ENCODE results near the gene COX10. TPM values are rescaled to one million over a fixed set of nuclear protein-coding genes. Genes with fewer than 3 reads are reported as not detected.

COX10 gene
- total RNA-seq, 1 donor from 2014 or later = 20.8 TPM

GRCh38 chr17:14209215-14209614 lies 139.9 kb downstream of the COX10 start:
- ChIA-PET POLR2A (no interaction called here), CTCF (no interaction called here)
- H3K4me3 Mint-ChIP-seq = no peak overlapping the region
- peaks cover 68% of the 10 kb centered on the region for H3K36me3 Mint-ChIP-seq (ENCODE audit: low read depth)
- ATAC-seq (ENCODE audit: low read depth) (no peak), DNase-seq (no peak)
- TF ChIP-seq, protein P1, sequence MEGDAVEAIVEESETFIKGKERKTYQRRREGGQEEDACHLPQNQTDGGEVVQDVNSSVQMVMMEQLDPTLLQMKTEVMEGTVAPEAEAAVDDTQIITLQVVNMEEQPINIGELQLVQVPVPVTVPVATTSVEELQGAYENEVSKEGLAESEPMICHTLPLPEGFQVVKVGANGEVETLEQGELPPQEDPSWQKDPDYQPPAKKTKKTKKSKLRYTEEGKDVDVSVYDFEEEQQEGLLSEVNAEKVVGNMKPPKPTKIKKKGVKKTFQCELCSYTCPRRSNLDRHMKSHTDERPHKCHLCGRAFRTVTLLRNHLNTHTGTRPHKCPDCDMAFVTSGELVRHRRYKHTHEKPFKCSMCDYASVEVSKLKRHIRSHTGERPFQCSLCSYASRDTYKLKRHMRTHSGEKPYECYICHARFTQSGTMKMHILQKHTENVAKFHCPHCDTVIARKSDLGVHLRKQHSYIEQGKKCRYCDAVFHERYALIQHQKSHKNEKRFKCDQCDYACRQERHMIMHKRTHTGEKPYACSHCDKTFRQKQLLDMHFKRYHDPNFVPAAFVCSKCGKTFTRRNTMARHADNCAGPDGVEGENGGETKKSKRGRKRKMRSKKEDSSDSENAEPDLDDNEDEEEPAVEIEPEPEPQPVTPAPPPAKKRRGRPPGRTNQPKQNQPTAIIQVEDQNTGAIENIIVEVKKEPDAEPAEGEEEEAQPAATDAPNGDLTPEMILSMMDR (IDR thresholded peaks at IDR 0.05) = no peak
- H3K27ac Mint-ChIP-seq = no peak overlapping the region
- intact Hi-C loops (cut with micrococcal nuclease) = no loop called here
- H3K4me1 Mint-ChIP-seq = no peaks in the 10 kb centered on the region
- H3K27me3 Mint-ChIP-seq = no peaks in the 10 kb centered on the region
- H3K9me3 Mint-ChIP-seq = peaks cover 13% of the 10 kb centered on the region

GRCh38 chr17:14211246-14211645 lies 141.9 kb downstream of the COX10 start:
- CTCF ChIA-PET = interaction anchor here (1.5 kb wide), 1 partner anchor 715 kb away, joined by 8 read pairs; no protein-coding TSS in a partner anchor

GRCh38 chr17:14211801-14212200 lies 142.5 kb downstream of the COX10 start:
- Mint-ChIP-seq H3K4me3 (no peak overlapping the region), H3K4me1 (no peaks in the 10 kb centered on the region), H3K27me3 (no peaks in the 10 kb centered on the region), H3K36me3 (ENCODE audit: low read depth) (peaks cover 47% of the 10 kb centered on the region), H3K9me3 (peaks cover 13% of the 10 kb centered on the region), H3K27ac (no peak overlapping the region)
- intact Hi-C loops (cut with micrococcal nuclease) = loop anchor here (1.0 to 10.0 kb wide), 4 partner anchors 90 to 714 kb away; partner anchors contain the start of gene HS3ST3B1
- ChIA-PET CTCF (interaction anchor here (1.5 kb wide), 1 partner anchor 714 kb away, joined by 8 read pairs; no protein-coding TSS in a partner anchor), POLR2A (no interaction called here)
- ATAC-seq (ENCODE audit: low read depth) (no peak), DNase-seq (peak; percentile 21)
- TF ChIP-seq, protein P1 (IDR thresholded peaks at IDR 0.05) = no peak

More at GRCh38 chr17:14211246-14211645, 141.9 kb downstream of the COX10 start:
- Mint-ChIP-seq H3K4me3 (no peak overlapping the region), H3K9me3 (peaks cover 13% of the 10 kb centered on the region), H3K36me3 (ENCODE audit: low read depth) (peaks cover 52% of the 10 kb centered on the region), H3K4me1 (no peaks in the 10 kb centered on the region), H3K27me3 (no peaks in the 10 kb centered on the region), H3K27ac (no peak overlapping the region)
- POLR2A ChIA-PET = no interaction called here
- intact Hi-C loops (cut with micrococcal nuclease) = loop anchor here (1.0 to 10.0 kb wide), 4 partner anchors 91 to 715 kb away; partner anchors contain the start of gene HS3ST3B1
- no peak for ATAC-seq (ENCODE audit: low read depth)
- TF ChIP-seq, protein P1 (IDR thresholded peaks at IDR 0.05) = no peak
- DNase-seq = no peak

GRCh38 chr17:14212401-14212800 lies 143.1 kb downstream of the COX10 start:
- Mint-ChIP-seq H3K27me3 (no peaks in the 10 kb centered on the region), H3K36me3 (ENCODE audit: low read depth) (peaks cover 41% of the 10 kb centered on the region), H3K27ac (no peak overlapping the region), H3K9me3 (peaks cover 13% of the 10 kb centered on the region), H3K4me3 (no peak overlapping the region), H3K4me1 (no peaks in the 10 kb centered on the region)
- POLR2A ChIA-PET = no interaction called here
- intact Hi-C loops (cut with micrococcal nuclease) = loop anchor here (5.0 to 10.0 kb wide), 3 partner anchors 90 to 618 kb away; partner anchors contain the start of gene HS3ST3B1
- DNase-seq (no peak), ATAC-seq (ENCODE audit: low read depth) (no peak)
- TF ChIP-seq, protein P1 (IDR thresholded peaks at IDR 0.05) = no peak
- CTCF ChIA-PET = interaction anchor here (1.5 kb wide), 1 partner anchor 714 kb away, joined by 8 read pairs; no protein-coding TSS in a partner anchor

DNA sequence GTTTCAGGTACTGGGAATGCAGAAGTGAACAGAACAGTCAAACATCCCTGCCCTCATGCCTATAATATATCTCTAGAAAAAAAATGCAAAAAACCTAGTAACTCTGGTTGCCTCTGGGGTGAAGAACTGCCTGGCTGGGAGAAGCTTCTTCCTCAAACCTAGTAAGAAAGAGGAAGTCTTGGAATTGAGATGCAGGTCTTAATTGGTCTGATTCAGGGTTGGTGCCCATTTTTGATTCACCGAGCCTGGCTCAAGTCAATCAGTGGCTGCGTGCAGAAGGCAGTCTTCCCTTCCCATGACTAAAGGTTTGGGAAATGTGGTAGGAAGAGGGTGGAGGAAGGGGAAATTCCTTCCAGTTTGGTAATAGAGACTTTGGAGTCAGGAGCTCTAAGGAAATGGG lies 145.0 kb downstream of the COX10 start:
- no peaks in the 10 kb centered on the region for H3K4me1 Mint-ChIP-seq
- ATAC-seq (ENCODE audit: low read depth) (no peak), DNase-seq (no peak)
- H3K27me3 Mint-ChIP-seq = no peaks in the 10 kb centered on the region
- H3K36me3 Mint-ChIP-seq (ENCODE audit: low read depth) = peaks cover 23% of the 10 kb centered on the region
- TF ChIP-seq, protein P1 (IDR thresholded peaks at IDR 0.05) = no peak
- H3K27ac Mint-ChIP-seq = no peak overlapping the region
- ChIA-PET POLR2A (no interaction called here), CTCF (interaction anchor here (1.5 kb wide), 1 partner anchor 713 kb away, joined by 4 read pairs; no protein-coding TSS in a partner anchor)
- H3K4me3 Mint-ChIP-seq = no peak overlapping the region
- peaks cover 13% of the 10 kb centered on the region for H3K9me3 Mint-ChIP-seq
- intact Hi-C loops (cut with micrococcal nuclease) = loop anchor here (5.0 to 10.0 kb wide), 3 partner anchors 88 to 619 kb away; partner anchors contain the start of gene HS3ST3B1

Data from activated B cell treated with CpG ODN at 0.5 μM for 24 hours (primary cell).